Measurements from ENCODE around the gene TROAP.
A peak's percentile ranks its signal among the peaks of the same experiment; 100 is the strongest.

Gene TROAP

DNA sequence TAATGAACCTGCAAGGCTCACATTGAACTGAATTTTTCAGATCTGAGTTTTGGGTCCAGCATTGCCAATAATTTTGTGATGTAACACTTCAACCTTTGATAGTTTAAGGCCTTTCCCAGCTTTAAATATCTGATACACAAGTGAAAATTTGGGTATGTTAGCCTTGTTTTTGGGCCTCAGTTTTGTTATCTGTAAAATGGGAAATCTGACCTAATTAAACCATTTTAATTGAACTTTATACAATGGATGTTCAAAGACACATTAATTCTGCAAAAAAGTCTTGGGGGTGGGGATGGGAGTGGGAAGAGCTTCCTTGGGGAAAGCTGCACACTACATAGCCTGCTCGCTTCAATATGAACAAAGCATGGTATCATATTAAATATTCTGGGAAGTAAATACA, 39.0 kb downstream of the TROAP start:
- Histone ChIP-seq H2BK15ac (replicated peaks; ENCODE audit: low read depth) (no peak overlapping the region), H3K4ac (ENCODE audit: low read depth, low read length) (no peak overlapping the region), H3K18ac (ENCODE audit: low read length) (no peak overlapping the region), H4K5ac (ENCODE audit: low read length) (no peak overlapping the region), H3K23ac (ENCODE audit: low read length) (no peak overlapping the region), H3K4me1 (ENCODE audit: control insufficient read depth, low read depth, low read length) (no peaks in the 10 kb centered on the region), H2BK5ac (ENCODE audit: low read length) (no peak overlapping the region), H2BK120ac (ENCODE audit: low read depth, low read length) (no peak overlapping the region), H3K79me2 (ENCODE audit: control insufficient read depth, insufficient read depth, low read length) (no peaks in the 10 kb centered on the region), H3K27me3 (ENCODE audit: insufficient read depth, low read length, poor library complexity) (no peaks in the 10 kb centered on the region), H4K8ac (ENCODE audit: low read depth, low read length) (no peak overlapping the region), H3K36me3 (ENCODE audit: control insufficient read depth, insufficient read depth, low read length) (no peaks in the 10 kb centered on the region), H3K4me3 (ENCODE audit: low read length) (no peak overlapping the region), H3K9ac (ENCODE audit: low read length) (no peak overlapping the region), H3K27ac (ENCODE audit: low read depth, low read length) (no peak overlapping the region), H3K4me2 (ENCODE audit: low read length) (no peak overlapping the region), H3K79me1 (ENCODE audit: low read length) (no peaks in the 10 kb centered on the region), H3K56ac (ENCODE audit: low read length) (no peak overlapping the region), H2AK5ac (ENCODE audit: low read length) (no peak overlapping the region)
- WGBS (ENCODE audit: extremely low coverage, insufficient coverage, low lambda C conversion rate): no CpG with 5 or more reads among the region's 1 CpG
- DNase-seq: no peak

GRCh38 chr12:49364989-49365388, 41.9 kb downstream of the TROAP start:
- Histone ChIP-seq H4K5ac (ENCODE audit: low read length) (no peak overlapping the region), H3K56ac (ENCODE audit: low read length) (no peak overlapping the region), H3K4me2 (ENCODE audit: low read length) (no peak overlapping the region), H2BK15ac (replicated peaks; ENCODE audit: low read depth) (no peak overlapping the region), H3K23ac (ENCODE audit: low read length) (no peak overlapping the region), H3K4ac (ENCODE audit: low read depth, low read length) (no peak overlapping the region), H2BK5ac (ENCODE audit: low read length) (no peak overlapping the region), H3K27me3 (ENCODE audit: insufficient read depth, low read length, poor library complexity) (no peaks in the 10 kb centered on the region), H4K8ac (ENCODE audit: low read depth, low read length) (no peak overlapping the region), H3K27ac (ENCODE audit: low read depth, low read length) (no peak overlapping the region), H2AK5ac (ENCODE audit: low read length) (no peak overlapping the region), H3K79me2 (ENCODE audit: control insufficient read depth, insufficient read depth, low read length) (peaks cover 16% of the 10 kb centered on the region), H3K4me3 (ENCODE audit: low read length) (no peak overlapping the region), H2BK120ac (ENCODE audit: low read depth, low read length) (no peak overlapping the region), H3K18ac (ENCODE audit: low read length) (no peak overlapping the region), H3K9ac (ENCODE audit: low read length) (no peak overlapping the region), H3K79me1 (ENCODE audit: low read length) (no peaks in the 10 kb centered on the region), H3K4me1 (ENCODE audit: control insufficient read depth, low read depth, low read length) (no peaks in the 10 kb centered on the region), H3K36me3 (ENCODE audit: control insufficient read depth, insufficient read depth, low read length) (no peaks in the 10 kb centered on the region)
- DNase-seq: no peak
- WGBS (ENCODE audit: extremely low coverage, insufficient coverage, low lambda C conversion rate): no CpG with 5 or more reads among the region's 1 CpG

DNA sequence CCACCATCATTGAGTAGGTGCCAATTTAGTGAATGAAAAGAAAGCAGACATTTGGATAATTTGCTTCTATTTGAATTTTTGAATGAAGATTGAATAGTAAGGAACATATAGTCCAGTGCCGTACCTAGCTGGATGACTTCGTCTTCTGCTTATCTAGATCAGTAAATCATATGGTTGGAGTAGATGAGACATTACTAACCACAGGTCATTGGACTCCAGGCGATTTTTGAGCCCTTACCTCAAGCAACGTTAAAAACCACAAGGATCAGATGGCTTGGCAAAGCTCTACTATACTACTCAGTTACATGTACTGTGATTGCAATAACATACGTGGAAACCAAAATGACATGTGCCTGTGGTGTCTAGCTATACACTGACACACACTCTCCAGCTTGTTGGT, 42.5 kb downstream of the TROAP start:
- H4K5ac ChIP-seq (ENCODE audit: low read length): no peak overlapping the region
- DNase-seq: no peak
- no peak overlapping the region for H2BK120ac ChIP-seq (ENCODE audit: low read depth, low read length)
- H3K4me2 ChIP-seq (ENCODE audit: low read length): no peak overlapping the region
- no peaks in the 10 kb centered on the region for H3K4me1 ChIP-seq (ENCODE audit: control insufficient read depth, low read depth, low read length)
- WGBS (ENCODE audit: extremely low coverage, insufficient coverage, low lambda C conversion rate): no CpG with 5 or more reads among the region's 5 CpGs
- no peak overlapping the region for H3K9ac ChIP-seq (ENCODE audit: low read length)
- H3K36me3 ChIP-seq (ENCODE audit: control insufficient read depth, insufficient read depth, low read length): no peaks in the 10 kb centered on the region
- H4K8ac ChIP-seq (ENCODE audit: low read depth, low read length): no peak overlapping the region
- H3K27ac ChIP-seq (ENCODE audit: low read depth, low read length): no peak overlapping the region
- H3K56ac ChIP-seq (ENCODE audit: low read length): no peak overlapping the region
- peaks cover 21% of the 10 kb centered on the region for H3K79me2 ChIP-seq (ENCODE audit: control insufficient read depth, insufficient read depth, low read length)
- no peak overlapping the region for H2AK5ac ChIP-seq (ENCODE audit: low read length)
- no peak overlapping the region for H2BK5ac ChIP-seq (ENCODE audit: low read length)
- no peak overlapping the region for H3K4ac ChIP-seq (ENCODE audit: low read depth, low read length)
- no peak overlapping the region for H3K4me3 ChIP-seq (ENCODE audit: low read length)
- H3K27me3 ChIP-seq (ENCODE audit: insufficient read depth, low read length, poor library complexity): no peaks in the 10 kb centered on the region
- H3K23ac ChIP-seq (ENCODE audit: low read length): no peak overlapping the region
- no peak overlapping the region for H3K18ac ChIP-seq (ENCODE audit: low read length)
- H2BK15ac ChIP-seq (replicated peaks; ENCODE audit: low read depth): no peak overlapping the region
- no peaks in the 10 kb centered on the region for H3K79me1 ChIP-seq (ENCODE audit: low read length)

DNA sequence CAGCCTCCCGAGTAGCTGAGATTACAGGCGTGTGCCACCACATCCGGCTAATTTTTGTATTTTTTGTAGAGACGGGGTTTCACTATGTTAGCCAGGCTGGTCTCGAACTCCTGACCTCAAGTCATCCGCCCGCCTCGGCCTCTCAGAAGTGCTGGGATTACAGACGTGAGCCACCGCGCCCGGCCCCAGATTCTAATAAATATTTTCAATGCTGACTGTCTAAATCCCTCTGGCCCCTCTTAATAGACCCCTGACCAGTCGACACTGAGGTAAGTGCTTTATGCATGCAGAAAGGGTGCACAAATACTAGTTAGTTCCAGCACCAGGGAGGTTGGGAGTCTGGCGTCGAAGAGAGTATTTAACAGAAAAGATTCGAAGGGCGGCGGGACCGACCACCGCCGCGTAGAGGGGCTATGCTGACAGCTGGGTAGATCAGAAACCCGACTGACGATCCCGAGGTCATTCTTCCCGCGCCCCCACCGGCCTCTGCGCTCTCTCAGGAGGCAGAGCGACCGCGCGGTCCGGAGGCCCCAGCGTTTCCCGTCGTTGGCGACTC, 43.1 kb downstream of the TROAP start:
- Histone ChIP-seq H3K56ac (ENCODE audit: low read length) (peak overlapping the region; percentile 99), H3K4me1 (ENCODE audit: control insufficient read depth, low read depth, low read length) (no peaks in the 10 kb centered on the region), H3K18ac (ENCODE audit: low read length) (peak overlapping the region; percentile 91), H4K8ac (ENCODE audit: low read depth, low read length) (peak overlapping the region; percentile 28), H3K4me2 (ENCODE audit: low read length) (peak overlapping the region; percentile 6), H3K27me3 (ENCODE audit: insufficient read depth, low read length, poor library complexity) (no peaks in the 10 kb centered on the region), H2BK120ac (ENCODE audit: low read depth, low read length) (no peak overlapping the region), H4K5ac (ENCODE audit: low read length) (no peak overlapping the region), H3K23ac (ENCODE audit: low read length) (no peak overlapping the region), H3K4ac (ENCODE audit: low read depth, low read length) (no peak overlapping the region), H2BK15ac (replicated peaks; ENCODE audit: low read depth) (no peak overlapping the region), H3K79me2 (ENCODE audit: control insufficient read depth, insufficient read depth, low read length) (peaks cover 27% of the 10 kb centered on the region), H2BK5ac (ENCODE audit: low read length) (no peak overlapping the region), H3K79me1 (ENCODE audit: low read length) (no peaks in the 10 kb centered on the region), H3K4me3 (ENCODE audit: low read length) (peak overlapping the region; percentile 77), H3K27ac (ENCODE audit: low read depth, low read length) (peak overlapping the region; percentile 99), H3K9ac (ENCODE audit: low read length) (peak overlapping the region; percentile 96), H2AK5ac (ENCODE audit: low read length) (no peak overlapping the region), H3K36me3 (ENCODE audit: control insufficient read depth, insufficient read depth, low read length) (no peaks in the 10 kb centered on the region)
- DNase-seq: no peak
- WGBS (ENCODE audit: extremely low coverage, insufficient coverage, low lambda C conversion rate): no CpG with 5 or more reads among the region's 38 CpGs

DNA sequence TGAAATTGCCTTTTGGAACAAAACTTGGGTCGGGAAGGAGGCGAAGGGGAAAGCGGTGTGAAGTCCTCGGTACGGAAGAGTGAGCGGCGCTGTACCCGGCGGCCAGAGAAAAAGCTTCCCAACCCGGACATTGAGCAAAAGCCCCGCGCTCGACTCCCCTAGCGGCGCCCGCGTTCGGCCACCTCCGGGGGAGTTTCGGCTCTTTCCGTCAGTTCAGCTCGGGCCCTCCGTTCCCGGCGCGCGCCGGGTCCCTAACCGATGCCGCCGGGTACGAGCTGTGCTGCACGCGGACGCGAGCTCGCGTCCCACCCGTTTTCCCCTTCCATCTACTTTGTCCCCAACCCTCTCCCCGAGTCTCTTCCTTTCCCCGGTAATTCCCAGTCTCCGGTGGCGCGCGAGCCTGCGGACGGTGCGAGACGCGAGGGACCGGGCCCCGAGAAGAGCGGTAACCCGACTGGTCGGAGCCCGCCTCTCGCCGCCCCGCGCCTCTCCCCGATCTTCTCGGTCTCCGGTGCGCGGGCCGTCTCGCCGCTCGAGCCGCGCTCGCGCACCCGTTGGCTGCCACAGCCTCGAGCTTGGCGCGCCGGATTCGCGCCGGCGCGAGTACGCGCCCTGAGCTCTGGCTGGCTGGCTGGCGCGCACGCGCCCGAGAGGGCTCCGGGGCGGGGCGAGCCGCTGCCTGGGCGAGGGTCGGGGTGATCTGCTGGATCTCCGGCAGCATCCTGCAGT, 43.8 kb downstream of the TROAP start:
- peak overlapping the region; percentile 99 for H3K56ac ChIP-seq (ENCODE audit: low read length)
- H2BK5ac ChIP-seq (ENCODE audit: low read length): peak overlapping the region; percentile 47
- no peaks in the 10 kb centered on the region for H3K27me3 ChIP-seq (ENCODE audit: insufficient read depth, low read length, poor library complexity)
- H3K79me2 ChIP-seq (ENCODE audit: control insufficient read depth, insufficient read depth, low read length): peaks cover 32% of the 10 kb centered on the region
- peak overlapping the region; percentile 99 for H3K27ac ChIP-seq (ENCODE audit: low read depth, low read length)
- H2BK120ac ChIP-seq (ENCODE audit: low read depth, low read length): peak overlapping the region; percentile 70
- peak overlapping the region; percentile 61 for H3K4me2 ChIP-seq (ENCODE audit: low read length)
- peak overlapping the region; percentile 91 for H3K18ac ChIP-seq (ENCODE audit: low read length)
- H4K8ac ChIP-seq (ENCODE audit: low read depth, low read length): peak overlapping the region; percentile 28
- H3K4me1 ChIP-seq (ENCODE audit: control insufficient read depth, low read depth, low read length): no peaks in the 10 kb centered on the region
- no peak overlapping the region for H2BK15ac ChIP-seq (replicated peaks; ENCODE audit: low read depth)
- H3K79me1 ChIP-seq (ENCODE audit: low read length): peaks cover 2% of the 10 kb centered on the region
- H3K4me3 ChIP-seq (ENCODE audit: low read length): peak overlapping the region; percentile 77
- peak overlapping the region; percentile 96 for H3K9ac ChIP-seq (ENCODE audit: low read length)
- peak overlapping the region; percentile 56 for H3K4ac ChIP-seq (ENCODE audit: low read depth, low read length)
- no CpG with 5 or more reads among the region's 97 CpGs for WGBS (ENCODE audit: extremely low coverage, insufficient coverage, low lambda C conversion rate)
- no peaks in the 10 kb centered on the region for H3K36me3 ChIP-seq (ENCODE audit: control insufficient read depth, insufficient read depth, low read length)
- no peak overlapping the region for H3K23ac ChIP-seq (ENCODE audit: low read length)
- no peak overlapping the region for H4K5ac ChIP-seq (ENCODE audit: low read length)
- peak; percentile 93 for DNase-seq
- H2AK5ac ChIP-seq (ENCODE audit: low read length): no peak overlapping the region

Measured in mesendoderm (in vitro differentiated cells).